WTC11 (cell line): ENCODE measurements around the gene GPR152. TPM values are rescaled to one million over a fixed set of nuclear protein-coding genes. Genes with fewer than 3 reads are reported as not detected.

Source experiments
- AR ChIP-seq: fragments of 250-450 bp; sonication (Bioruptor Pico); IDR thresholded peaks from 2 replicates; pipeline ENCODE4 v1.9.0; 2021; ENCODE audit warnings: mild to moderate bottlenecking
- ESRRA ChIP-seq: sonication (generic); formaldehyde crosslinking; IDR thresholded peaks from 2 replicates; pipeline ENCODE4 v1.8.1; 2022; ENCODE audit warnings: mild to moderate bottlenecking, missing genetic modification reagents, borderline replicate concordance
- FOXK1 ChIP-seq: sonication (generic); formaldehyde crosslinking; IDR thresholded peaks from 2 replicates; pipeline ENCODE4 v1.8.0; 2022; ENCODE audit warnings: mild to moderate bottlenecking, moderate library complexity, missing genetic modification reagents
- MLX ChIP-seq: sonication (generic); formaldehyde crosslinking; IDR thresholded peaks from 2 replicates; pipeline ENCODE4 v1.8.1; 2023; ENCODE audit warnings: mild to moderate bottlenecking, missing genetic modification reagents, moderate library complexity
- MXD4 ChIP-seq: fragments of 250-450 bp; sonication (Bioruptor Pico); IDR thresholded peaks from 2 replicates; pipeline ENCODE4 v1.8.0; 2021; ENCODE audit warnings: mild to moderate bottlenecking, moderate library complexity, borderline replicate concordance
- NFATC4 ChIP-seq: fragments of 250-450 bp; sonication (Bioruptor Pico); IDR thresholded peaks from 2 replicates; pipeline ENCODE4 v1.9.0; 2021; ENCODE audit warnings: mild to moderate bottlenecking
- NR2C2 ChIP-seq: sonication (generic); formaldehyde crosslinking; IDR thresholded peaks from 2 replicates; pipeline ENCODE4 v1.8.0; 2022; ENCODE audit warnings: mild to moderate bottlenecking, missing genetic modification reagents
- PRDM15 ChIP-seq: sonication (generic); formaldehyde crosslinking; IDR thresholded peaks from 2 replicates; pipeline ENCODE4 v1.8.0; 2022; ENCODE audit warnings: missing genetic modification reagents
- PREB ChIP-seq: sonication (generic); formaldehyde crosslinking; IDR thresholded peaks from 2 replicates; pipeline ENCODE4 v1.8.1; 2022; ENCODE audit warnings: mild to moderate bottlenecking, missing genetic modification reagents, moderate library complexity, borderline replicate concordance
- TEAD1 ChIP-seq: sonication (generic); formaldehyde crosslinking; IDR thresholded peaks from 2 replicates; pipeline ENCODE4 v1.8.0; 2022; ENCODE audit warnings: mild to moderate bottlenecking, missing genetic modification reagents
- ZNF281 ChIP-seq: sonication (generic); formaldehyde crosslinking; IDR thresholded peaks from 2 replicates; pipeline ENCODE4 v1.8.0; 2023; ENCODE audit warnings: mild to moderate bottlenecking, missing genetic modification reagents
- ZNF425 ChIP-seq: fragments of 250-450 bp; sonication (Bioruptor Pico); conservative IDR thresholded peaks from 2 replicates; pipeline ENCODE4 v1.9.0; 2021; ENCODE audit warnings: mild to moderate bottlenecking
- ZNF532 ChIP-seq: fragments of 250-450 bp; sonication (Bioruptor Pico); IDR thresholded peaks from 2 replicates; pipeline ENCODE4 v1.9.0; 2021; ENCODE audit warnings: mild to moderate bottlenecking, borderline replicate concordance
- total RNA-seq: library from RNA; stranded (reverse); gene quantifications from 3 replicates; pipeline ENCODE4 v1.2.3, GENCODE V29; 2021

GPR152 gene
- total RNA-seq, 1 experiment from 2014 or later = not detected

GRCh38 chr11:67468759-67469507 lies 16.4 kb upstream of the GPR152 start, which contains the start of gene TMEM134 (continued):
- TF ChIP-seq ZNF281 (CRISPR knock-in tag) (no peak; the same call in 1 of the 2 replicates), MLX (CRISPR knock-in tag) (no peak), MXD4 (no peak), TEAD1 (CRISPR knock-in tag) (0 out of 2 replicates have a peak, but pooled peaks have one; percentile 57), NFATC4 (CRISPR knock-in tag) (no peak), FOXK1 (no peak; the same call in 1 of the 2 replicates), NR2C2 (no peak), ZNF532 (no peak), PREB (CRISPR knock-in tag) (no peak), PRDM15 (no peak), ESRRA (CRISPR knock-in tag) (no peak), AR (CRISPR knock-in tag) (no peak), ZNF425 (CRISPR knock-in tag) (no peak)
